ENCODE data around the gene KSR2.

The KSR2 gene

DNA sequence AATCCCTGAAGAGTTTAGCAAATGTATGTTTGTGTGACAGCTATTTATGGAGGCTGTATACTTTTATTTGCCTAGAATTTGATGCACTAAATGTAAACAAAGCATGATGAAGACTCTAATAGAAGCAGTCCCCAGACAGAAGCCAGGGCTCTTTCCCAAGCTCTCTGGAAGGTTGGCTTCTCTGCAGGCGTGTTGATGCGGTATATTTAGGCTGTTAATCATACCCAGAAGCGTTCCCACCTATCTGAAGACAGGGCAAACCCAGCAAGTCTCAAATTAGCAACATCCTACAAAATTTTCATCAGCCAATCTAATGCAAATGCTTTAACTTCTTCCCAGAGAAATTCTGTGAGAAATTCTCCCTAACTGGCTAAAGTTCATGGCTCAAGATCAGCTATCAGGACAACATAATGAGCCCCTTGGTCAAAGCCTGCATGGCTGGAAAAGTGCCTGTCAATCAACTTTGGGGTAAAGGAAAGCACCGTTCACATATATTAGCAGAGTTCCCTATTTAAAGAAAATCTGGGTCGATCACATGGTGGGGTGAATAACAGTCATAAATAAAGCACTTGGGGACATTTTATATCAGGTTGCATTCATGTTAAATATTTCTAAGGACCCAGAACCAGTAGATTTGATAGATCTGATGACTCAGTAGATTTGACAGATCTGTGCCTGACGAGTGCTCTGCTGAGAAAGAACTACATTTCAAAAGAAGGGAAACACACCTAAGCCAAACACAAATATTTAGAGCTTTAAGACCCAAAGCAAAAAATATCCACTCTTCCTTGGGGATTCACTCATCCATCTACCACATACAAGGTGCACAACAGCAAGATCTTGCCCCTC, 46.6 kb downstream of the KSR2 start:
- ChIA-PET POLR2A (no interaction called here), CTCF (no interaction called here)
- TF ChIP-seq ZNF335 (tag by site-specific recombination; conservative IDR thresholded peaks at IDR 0.05), result peak; percentile 27; the same call in 1 of the 2 replicates
- TF ChIP-seq ZNF214 (tag by site-specific recombination; IDR thresholded peaks at IDR 0.05; ENCODE audit: borderline replicate concordance), result no peak
- H3K4me1 ChIP-seq (ENCODE audit: control insufficient read depth, insufficient read depth, low read length), result no peaks in the 10 kb centered on the region
- no peaks in the 10 kb centered on the region for H3K36me3 ChIP-seq (ENCODE audit: control insufficient read depth in 2 of 2, insufficient read depth in 1 of 2, low read length in 2 of 2)
- H3K4me3 ChIP-seq (ENCODE audit: low read depth, low read length), result no peak overlapping the region
- no peaks in the 10 kb centered on the region for H3K9me3 ChIP-seq (ENCODE audit: control insufficient read depth, insufficient read depth, low read depth, low read length)
- no peak overlapping the region for H3K27ac ChIP-seq (ENCODE audit: extremely low read depth, low read depth, low read length)

GRCh38 chr12:117919479-117919878, 49.3 kb downstream of the KSR2 start:
- Histone ChIP-seq H3K36me3 (ENCODE audit: control insufficient read depth in 2 of 2, insufficient read depth in 1 of 2, low read length in 2 of 2) (no peaks in the 10 kb centered on the region), H3K27ac (ENCODE audit: extremely low read depth, low read depth, low read length) (no peak overlapping the region), H3K4me1 (ENCODE audit: control insufficient read depth, insufficient read depth, low read length) (no peaks in the 10 kb centered on the region), H3K4me3 (ENCODE audit: low read depth, low read length) (no peak overlapping the region), H3K9me3 (ENCODE audit: control insufficient read depth, insufficient read depth, low read depth, low read length) (no peaks in the 10 kb centered on the region)
- CTCF ChIA-PET, result interaction anchor here (0.6 to 0.9 kb wide), 2 partner anchors 14 to 61 kb away, joined by 4 to 5 read pairs; no protein-coding TSS in a partner anchor
- POLR2A ChIA-PET, result no interaction called here
- TF ChIP-seq SP7 (tag by site-specific recombination; IDR thresholded peaks at IDR 0.05), result no peak

DNA sequence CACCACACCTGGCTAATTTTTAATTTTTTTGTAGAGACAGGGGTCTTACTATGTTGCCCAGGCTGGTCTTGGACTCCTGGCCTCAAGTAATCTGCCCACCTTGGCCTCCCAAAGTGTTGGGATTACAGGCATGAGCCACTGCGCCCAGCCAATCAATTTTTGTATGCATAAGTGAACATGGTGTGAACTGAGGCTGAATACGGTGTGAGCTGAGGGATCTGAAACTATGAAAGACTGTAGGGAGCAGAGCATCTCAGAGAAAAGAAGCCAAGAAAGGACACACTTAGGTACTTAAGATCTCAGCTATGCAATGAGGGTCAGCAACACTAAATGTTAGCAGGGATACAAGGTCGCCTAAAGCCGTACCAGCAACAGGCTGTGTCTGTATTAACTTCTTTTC, 54.1 kb downstream of the KSR2 start:
- ChIA-PET POLR2A (no interaction called here), CTCF (no interaction called here)
- Histone ChIP-seq H3K36me3 (ENCODE audit: control insufficient read depth in 2 of 2, insufficient read depth in 1 of 2, low read length in 2 of 2) (no peaks in the 10 kb centered on the region), H3K4me1 (ENCODE audit: control insufficient read depth, insufficient read depth, low read length) (no peaks in the 10 kb centered on the region), H3K9me3 (ENCODE audit: control insufficient read depth, insufficient read depth, low read depth, low read length) (no peaks in the 10 kb centered on the region), H3K4me3 (ENCODE audit: low read depth, low read length) (no peak overlapping the region), H3K27ac (ENCODE audit: extremely low read depth, low read depth, low read length) (no peak overlapping the region)
- TF ChIP-seq ZNF18 (tag by site-specific recombination; IDR thresholded peaks at IDR 0.05), result peak; percentile 92
- no peak for TF ChIP-seq ZNF843 (tag by site-specific recombination; IDR thresholded peaks at IDR 0.05)
- no peak for TF ChIP-seq ZBTB48 (tag by site-specific recombination; IDR thresholded peaks at IDR 0.05)
- TF ChIP-seq ZNF645 (tag by site-specific recombination; IDR thresholded peaks at IDR 0.05), result no peak

DNA sequence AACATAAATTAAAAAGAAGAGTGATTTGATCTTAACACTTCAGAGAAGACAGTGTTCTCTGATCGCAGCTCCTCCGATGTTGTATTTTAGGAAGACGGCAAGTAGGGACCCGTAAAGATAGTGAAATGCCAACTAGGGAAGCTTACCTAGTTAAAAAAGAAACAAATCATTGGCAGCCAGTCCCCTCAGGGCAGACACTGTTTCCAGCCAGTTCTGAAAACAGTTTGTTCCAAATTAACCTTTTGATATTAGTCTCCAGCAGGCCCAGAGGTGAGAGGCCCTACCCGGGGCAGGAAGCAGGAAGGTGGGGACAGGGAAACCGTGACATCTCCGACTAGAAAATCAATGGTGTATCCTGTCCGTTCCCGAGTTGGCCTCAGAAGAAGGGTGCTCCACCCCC, 56.0 kb downstream of the KSR2 start:
- Histone ChIP-seq H3K27ac (ENCODE audit: extremely low read depth, low read depth, low read length) (no peak overlapping the region), H3K4me1 (ENCODE audit: control insufficient read depth, insufficient read depth, low read length) (no peaks in the 10 kb centered on the region), H3K36me3 (ENCODE audit: control insufficient read depth in 2 of 2, insufficient read depth in 1 of 2, low read length in 2 of 2) (no peaks in the 10 kb centered on the region), H3K9me3 (ENCODE audit: control insufficient read depth, insufficient read depth, low read depth, low read length) (no peaks in the 10 kb centered on the region), H3K4me3 (ENCODE audit: low read depth, low read length) (no peak overlapping the region)
- ChIA-PET POLR2A (no interaction called here), CTCF (no interaction called here)
- TF ChIP-seq GFI1B (tag by site-specific recombination; IDR thresholded peaks at IDR 0.05) (no peak), ZBTB48 (tag by site-specific recombination; IDR thresholded peaks at IDR 0.05) (no peak), ZNF239 (tag by site-specific recombination; IDR thresholded peaks at IDR 0.05) (no peak), ZNF2 (tag by site-specific recombination; IDR thresholded peaks at IDR 0.05) (no peak), ZNF768 (tag by site-specific recombination; IDR thresholded peaks at IDR 0.05) (no peak), ZBTB1 (tag by site-specific recombination; IDR thresholded peaks at IDR 0.05) (no peak), REST (tag by site-specific recombination; IDR thresholded peaks at IDR 0.05) (no peak)
- TF ChIP-seq, protein P1, sequence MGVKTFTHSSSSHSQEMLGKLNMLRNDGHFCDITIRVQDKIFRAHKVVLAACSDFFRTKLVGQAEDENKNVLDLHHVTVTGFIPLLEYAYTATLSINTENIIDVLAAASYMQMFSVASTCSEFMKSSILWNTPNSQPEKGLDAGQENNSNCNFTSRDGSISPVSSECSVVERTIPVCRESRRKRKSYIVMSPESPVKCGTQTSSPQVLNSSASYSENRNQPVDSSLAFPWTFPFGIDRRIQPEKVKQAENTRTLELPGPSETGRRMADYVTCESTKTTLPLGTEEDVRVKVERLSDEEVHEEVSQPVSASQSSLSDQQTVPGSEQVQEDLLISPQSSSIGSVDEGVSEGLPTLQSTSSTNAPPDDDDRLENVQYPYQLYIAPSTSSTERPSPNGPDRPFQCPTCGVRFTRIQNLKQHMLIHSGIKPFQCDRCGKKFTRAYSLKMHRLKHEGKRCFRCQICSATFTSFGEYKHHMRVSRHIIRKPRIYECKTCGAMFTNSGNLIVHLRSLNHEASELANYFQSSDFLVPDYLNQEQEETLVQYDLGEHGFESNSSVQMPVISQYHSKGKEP (tag by site-specific recombination; IDR thresholded peaks at IDR 0.05), result no peak
- TF ChIP-seq, protein P2, sequence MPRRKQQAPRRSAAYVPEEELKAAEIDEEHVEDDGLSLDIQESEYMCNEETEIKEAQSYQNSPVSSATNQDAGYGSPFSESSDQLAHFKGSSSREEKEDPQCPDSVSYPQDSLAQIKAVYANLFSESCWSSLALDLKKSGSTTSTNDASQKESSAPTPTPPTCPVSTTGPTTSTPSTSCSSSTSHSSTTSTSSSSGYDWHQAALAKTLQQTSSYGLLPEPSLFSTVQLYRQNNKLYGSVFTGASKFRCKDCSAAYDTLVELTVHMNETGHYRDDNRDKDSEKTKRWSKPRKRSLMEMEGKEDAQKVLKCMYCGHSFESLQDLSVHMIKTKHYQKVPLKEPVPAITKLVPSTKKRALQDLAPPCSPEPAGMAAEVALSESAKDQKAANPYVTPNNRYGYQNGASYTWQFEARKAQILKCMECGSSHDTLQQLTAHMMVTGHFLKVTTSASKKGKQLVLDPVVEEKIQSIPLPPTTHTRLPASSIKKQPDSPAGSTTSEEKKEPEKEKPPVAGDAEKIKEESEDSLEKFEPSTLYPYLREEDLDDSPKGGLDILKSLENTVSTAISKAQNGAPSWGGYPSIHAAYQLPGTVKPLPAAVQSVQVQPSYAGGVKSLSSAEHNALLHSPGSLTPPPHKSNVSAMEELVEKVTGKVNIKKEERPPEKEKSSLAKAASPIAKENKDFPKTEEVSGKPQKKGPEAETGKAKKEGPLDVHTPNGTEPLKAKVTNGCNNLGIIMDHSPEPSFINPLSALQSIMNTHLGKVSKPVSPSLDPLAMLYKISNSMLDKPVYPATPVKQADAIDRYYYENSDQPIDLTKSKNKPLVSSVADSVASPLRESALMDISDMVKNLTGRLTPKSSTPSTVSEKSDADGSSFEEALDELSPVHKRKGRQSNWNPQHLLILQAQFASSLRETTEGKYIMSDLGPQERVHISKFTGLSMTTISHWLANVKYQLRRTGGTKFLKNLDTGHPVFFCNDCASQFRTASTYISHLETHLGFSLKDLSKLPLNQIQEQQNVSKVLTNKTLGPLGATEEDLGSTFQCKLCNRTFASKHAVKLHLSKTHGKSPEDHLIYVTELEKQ (tag by site-specific recombination; IDR thresholded peaks at IDR 0.05; ENCODE audit: borderline replicate concordance), result no peak

Measured in HEK293 (cell line).